Type B pancreatic cell (in vitro differentiated cells): ENCODE data around the gene HPSE2. TPM values are rescaled to one million over a fixed set of nuclear protein-coding genes. Genes with fewer than 3 reads are reported as not detected.

ENCODE experiments used
- DNase-seq: peaks from one replicate; pipeline ENCODE4 v3.0.0; 2021; ENCODE audit warnings: mixed read lengths; ENCODE audit not compliant: unreplicated experiment; ENCODE audit errors: extremely low spot score
- H3K27ac Mint-ChIP-seq: 2 replicates; pipeline ENCODE4 v1.8.0; 2021; ENCODE audit warnings: mild to moderate bottlenecking, mixed read lengths
- H3K27me3 Mint-ChIP-seq: 2 replicates; pipeline ENCODE4 v1.8.0; 2021; ENCODE audit warnings: mixed read lengths
- H3K36me3 Mint-ChIP-seq: 2 replicates; pipeline ENCODE4 v1.8.0; 2021; ENCODE audit warnings: mixed read lengths
- H3K4me1 Mint-ChIP-seq: one replicate; pipeline ENCODE4 v1.8.0; 2021; ENCODE audit warnings: mixed read lengths; ENCODE audit not compliant: unreplicated experiment
- H3K4me3 Mint-ChIP-seq: 2 replicates; pipeline ENCODE4 v1.8.0; 2021; ENCODE audit warnings: mild to moderate bottlenecking, mixed read lengths
- H3K9me3 Mint-ChIP-seq: 2 replicates; pipeline ENCODE4 v1.8.0; 2021; ENCODE audit warnings: mixed read lengths
- CTCF ChIP-seq: fragments of 200-600 bp; sonication (generic); conservative IDR thresholded peaks from 2 replicates; pipeline ENCODE4 v1.5.0; 2021; ENCODE audit warnings: antibody characterized with exemption, mild to moderate bottlenecking
- total RNA-seq: library from RNA; stranded (reverse); gene quantifications from 2 replicates; pipeline ENCODE4 v1.2.1, GENCODE V29; 2021; ENCODE audit warnings: low replicate concordance

HPSE2 gene
- total RNA-seq, 1 donor from 2014 or later, result 19.8 TPM

- H3K36me3 Mint-ChIP-seq, result no peaks in the 10 kb centered on the region
- H3K4me1 Mint-ChIP-seq, result no peaks in the 10 kb centered on the region
- peaks cover 19% of the 10 kb centered on the region for H3K9me3 Mint-ChIP-seq
- H3K4me3 Mint-ChIP-seq, result no peak overlapping the region
- no peaks in the 10 kb centered on the region for H3K27me3 Mint-ChIP-seq
- no peak overlapping the region for H3K27ac Mint-ChIP-seq
- DNase-seq, result no peak
- no peak for TF ChIP-seq CTCF
Observed at GRCh38 chr10:99042051-99042771, 193.4 kb downstream of the HPSE2 start.

- DNase-seq, result no peak
- Mint-ChIP-seq H3K36me3 (no peaks in the 10 kb centered on the region), H3K27me3 (no peaks in the 10 kb centered on the region), H3K4me1 (no peaks in the 10 kb centered on the region), H3K9me3 (peaks cover 19% of the 10 kb centered on the region), H3K4me3 (no peak overlapping the region), H3K27ac (no peak overlapping the region)
- no peak for TF ChIP-seq CTCF
Observed at GRCh38 chr10:99041468-99041867, 194.2 kb downstream of the HPSE2 start.

- peaks cover 12% of the 10 kb centered on the region for H3K4me1 Mint-ChIP-seq
- no peaks in the 10 kb centered on the region for H3K36me3 Mint-ChIP-seq
- H3K4me3 Mint-ChIP-seq, result no peak overlapping the region
- DNase-seq, result no peak
- no peaks in the 10 kb centered on the region for H3K27me3 Mint-ChIP-seq
- H3K27ac Mint-ChIP-seq, result no peak overlapping the region
- no peaks in the 10 kb centered on the region for H3K9me3 Mint-ChIP-seq
- no peak for TF ChIP-seq CTCF
Observed at GRCh38 chr10:99013885-99014284, 221.8 kb downstream of the HPSE2 start.

DNA sequence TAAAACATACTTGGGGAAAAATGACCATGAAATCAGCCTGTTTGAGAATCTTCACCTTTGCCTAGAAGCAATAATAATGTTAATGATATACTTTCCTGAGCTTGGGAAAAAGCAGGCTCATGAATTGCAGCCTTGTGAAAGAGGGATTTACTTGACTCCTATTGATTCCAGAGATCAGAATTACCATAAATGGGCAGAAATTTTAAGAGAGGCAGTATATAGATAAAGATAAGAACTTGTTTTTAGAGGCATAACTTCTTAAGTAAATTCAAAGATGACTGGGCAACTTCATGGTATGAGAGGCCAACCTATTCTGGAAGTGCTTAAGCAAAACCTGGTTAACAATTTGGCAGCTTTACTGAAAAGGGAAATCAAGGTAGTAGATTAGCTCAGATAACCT is 225.4 kb downstream of the HPSE2 start:
- H3K27me3 Mint-ChIP-seq, result no peaks in the 10 kb centered on the region
- H3K4me1 Mint-ChIP-seq, result peaks cover 11% of the 10 kb centered on the region
- H3K27ac Mint-ChIP-seq, result no peak overlapping the region
- DNase-seq, result no peak
- no peak overlapping the region for H3K4me3 Mint-ChIP-seq
- H3K36me3 Mint-ChIP-seq, result peaks cover 3% of the 10 kb centered on the region
- no peak for TF ChIP-seq CTCF
- peaks cover 5% of the 10 kb centered on the region for H3K9me3 Mint-ChIP-seq

DNA sequence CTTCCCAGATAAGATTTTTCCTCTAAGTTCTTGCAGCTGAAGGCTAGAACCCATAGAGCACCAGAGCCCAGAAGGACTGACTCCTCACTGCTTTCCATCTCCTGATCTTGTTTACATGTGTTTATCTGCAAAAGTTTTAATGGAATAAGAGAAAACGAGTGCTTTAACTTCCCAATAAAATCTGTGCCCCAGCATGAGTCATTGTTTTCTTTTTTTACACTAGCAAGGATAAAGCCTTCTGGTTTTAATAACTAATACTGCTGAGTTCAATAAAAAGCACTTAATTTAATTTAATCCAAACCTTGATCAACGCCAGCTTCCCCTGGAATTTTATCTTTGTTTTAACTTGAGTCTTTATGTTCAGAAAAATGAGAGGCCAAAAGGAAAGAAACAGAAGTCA is 227.6 kb downstream of the HPSE2 start:
- no peaks in the 10 kb centered on the region for H3K27me3 Mint-ChIP-seq

More for the DNA sequence above, 227.6 kb downstream of the HPSE2 start:
- no peak overlapping the region for H3K27ac Mint-ChIP-seq
- DNase-seq, result no peak
- H3K4me1 Mint-ChIP-seq, result peaks cover 11% of the 10 kb centered on the region
- peaks cover 11% of the 10 kb centered on the region for H3K9me3 Mint-ChIP-seq
- no peak for TF ChIP-seq CTCF
- H3K4me3 Mint-ChIP-seq, result no peak overlapping the region
- peaks cover 8% of the 10 kb centered on the region for H3K36me3 Mint-ChIP-seq
